Subcutaneous abdominal adipose tissue (tissue), 5 donors: ENCODE data around the gene CISH.
A peak's percentile ranks its signal among the peaks of the same experiment; 100 is the strongest.

Source experiments
- H3K27ac ChIP-seq: one replicate; pipeline ENCODE4 v1.7.0; 2013; ENCODE audit warnings: low read depth, mild to moderate bottlenecking, inconsistent platforms, low read length, moderate library complexity
- H3K27me3 ChIP-seq, 5 donors: one replicate each; pipeline ENCODE4 v1.7.0; 2013; ENCODE audit warnings: low read length in 5 of 5, inconsistent platforms in 1 of 5; ENCODE audit not compliant: control insufficient read depth in 5 of 5, insufficient read depth in 4 of 5
- H3K36me3 ChIP-seq, 5 donors: one replicate each; pipeline ENCODE4 v1.7.0; 2013; ENCODE audit warnings: low read length in 5 of 5; ENCODE audit not compliant: control insufficient read depth in 5 of 5, insufficient read depth in 5 of 5
- H3K4me1 ChIP-seq, 5 donors: one replicate each; pipeline ENCODE4 v1.7.0; 2013; ENCODE audit warnings: low read length in 5 of 5, mild to moderate bottlenecking in 3 of 5, moderate library complexity in 1 of 5; ENCODE audit not compliant: control insufficient read depth in 5 of 5, insufficient read depth in 5 of 5
- H3K4me3 ChIP-seq, 5 donors: one replicate each; pipeline ENCODE4 v1.7.0; 2013; ENCODE audit warnings: low read length in 5 of 5, low read depth in 1 of 5
- H3K9ac ChIP-seq, 5 donors: one replicate each; pipeline ENCODE4 v1.7.0; 2013; ENCODE audit warnings: low read length in 5 of 5, mild to moderate bottlenecking in 4 of 5, moderate library complexity in 3 of 5
- H3K9me3 ChIP-seq, 5 donors: one replicate each; pipeline ENCODE4 v1.7.0; 2013; ENCODE audit warnings: low read length in 5 of 5; ENCODE audit not compliant: control insufficient read depth in 5 of 5
- donor health status: healthy.
- donor health status: healthy.
- donor health status: healthy.
- donor health status: healthy.
- donor health status: healthy.

CISH gene

DNA sequence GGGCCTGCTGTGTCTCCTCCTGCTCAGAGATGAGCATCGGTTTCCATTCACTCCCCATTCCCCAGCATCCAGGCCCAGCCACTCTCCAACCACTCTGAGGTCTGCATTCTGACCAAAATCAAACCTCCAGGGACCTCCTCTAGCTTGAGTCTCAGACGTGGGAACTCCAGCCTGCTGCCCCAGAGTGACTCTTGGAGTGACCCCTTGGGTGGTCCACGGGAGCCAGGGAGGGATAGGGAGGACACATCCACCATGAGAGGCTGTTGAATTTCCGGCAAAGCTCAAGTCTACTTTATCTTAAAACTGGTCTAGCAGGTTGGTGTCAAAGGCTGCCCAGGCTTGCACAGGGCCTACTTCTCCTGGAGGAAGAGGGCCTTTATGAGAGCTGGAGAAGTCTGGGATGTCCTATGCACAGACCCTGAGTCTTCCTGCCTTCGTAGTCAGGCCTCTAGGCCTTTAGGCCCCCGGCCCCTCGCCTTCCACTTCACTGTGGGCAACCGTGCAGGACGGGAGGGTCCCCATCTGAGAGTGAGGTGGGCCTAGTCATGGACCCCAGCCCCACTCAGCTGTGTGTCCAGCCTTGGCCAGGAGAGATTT lies 8.9 kb downstream of the CISH start:
- Histone ChIP-seq H3K27me3 (peaks cover 0 to 6% (median 0%) of the 10 kb centered on the region in 5 donors), H3K4me1 (peaks cover 31 to 84% (median 68%) of the 10 kb centered on the region in 5 donors), H3K36me3 (peaks cover 0 to 38% (median 28%) of the 10 kb centered on the region in 5 donors), H3K4me3 (peak overlapping the region in 1 of 5 donors; percentile 22), H3K9me3 (peaks cover 0 to 3% (median 0%) of the 10 kb centered on the region in 5 donors), H3K27ac (peak overlapping the region; percentile 99), H3K9ac (peak overlapping the region in 3 of 5 donors; percentile 85 to 100 (median 92))

DNA sequence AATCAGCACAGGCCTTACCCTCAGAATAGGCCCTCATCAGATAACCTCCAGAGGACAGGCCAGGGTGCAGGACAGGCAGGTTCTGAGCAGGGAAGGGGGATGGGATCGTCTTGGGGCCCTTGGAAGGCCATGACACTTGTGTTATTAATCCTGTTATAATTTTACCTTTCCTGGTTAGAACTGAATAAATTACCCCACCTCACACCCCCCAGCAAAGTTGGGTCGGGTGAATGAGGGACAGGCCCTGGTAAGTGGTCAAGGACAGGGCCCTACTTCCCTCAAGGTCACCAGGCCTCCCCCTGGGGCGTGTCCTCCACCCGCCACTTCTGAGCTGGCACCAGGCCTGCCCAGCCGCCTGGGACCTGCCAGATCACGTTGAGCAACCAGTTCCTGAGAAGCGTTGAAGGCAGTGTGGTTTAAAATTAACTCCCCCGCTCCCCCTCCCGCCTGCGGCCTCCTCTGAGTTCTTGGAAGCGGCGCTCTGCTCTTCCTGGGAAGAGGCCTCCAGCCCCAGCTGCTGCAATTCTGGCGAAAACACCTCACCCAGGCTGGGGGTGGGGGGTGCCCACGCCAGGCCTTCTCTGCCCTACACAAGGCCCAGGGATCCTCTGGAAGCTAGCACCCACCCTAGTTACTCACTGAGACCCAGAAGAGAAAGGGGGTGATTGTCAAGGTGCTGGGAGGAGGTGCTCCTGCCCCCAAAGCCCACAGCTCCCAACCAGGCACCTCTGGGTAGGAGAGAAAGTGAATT lies 10.6 kb downstream of the CISH start:
- H3K4me3 ChIP-seq: peak overlapping the region; percentile 16 to 55 (median 42)
- H3K36me3 ChIP-seq: peaks cover 0 to 22% (median 13%) of the 10 kb centered on the region in 5 donors
- H3K9me3 ChIP-seq: peaks cover 0 to 3% (median 0%) of the 10 kb centered on the region in 5 donors
- H3K9ac ChIP-seq: peak overlapping the region; percentile 60 to 100 (median 88)
- H3K4me1 ChIP-seq: peaks cover 29 to 68% (median 55%) of the 10 kb centered on the region in 5 donors
- H3K27ac ChIP-seq: peak overlapping the region; percentile 99
- H3K27me3 ChIP-seq: peaks cover 0 to 6% (median 0%) of the 10 kb centered on the region in 5 donors

GRCh38 chr3:50600141-50600753 lies 11.3 kb downstream of the CISH start:
- H3K9me3 ChIP-seq: peaks cover 0 to 3% (median 0%) of the 10 kb centered on the region in 5 donors
- H3K9ac ChIP-seq: peak overlapping the region in 3 of 5 donors; percentile 12 to 85 (median 49)
- H3K4me1 ChIP-seq: peaks cover 29 to 60% (median 47%) of the 10 kb centered on the region in 5 donors
- H3K4me3 ChIP-seq: no peak overlapping the region
- peak overlapping the region; percentile 99 for H3K27ac ChIP-seq
- peaks cover 0 to 16% (median 9%) of the 10 kb centered on the region in 5 donors for H3K36me3 ChIP-seq
- peaks cover 0 to 6% (median 0%) of the 10 kb centered on the region in 5 donors for H3K27me3 ChIP-seq

- peak overlapping the region in 1 of 5 donors; percentile 20 for H3K9ac ChIP-seq
- peaks cover 27 to 55% (median 42%) of the 10 kb centered on the region in 5 donors for H3K4me1 ChIP-seq
- peaks cover 0 to 3% (median 0%) of the 10 kb centered on the region in 5 donors for H3K9me3 ChIP-seq
- no peak overlapping the region for H3K4me3 ChIP-seq
- peaks cover 0 to 6% (median 0%) of the 10 kb centered on the region in 5 donors for H3K27me3 ChIP-seq
- H3K27ac ChIP-seq: peak overlapping the region; percentile 99
- H3K36me3 ChIP-seq: peaks cover 0 to 12% (median 6%) of the 10 kb centered on the region in 5 donors
Observed at GRCh38 chr3:50599716-50600118, 11.9 kb downstream of the CISH start.

DNA sequence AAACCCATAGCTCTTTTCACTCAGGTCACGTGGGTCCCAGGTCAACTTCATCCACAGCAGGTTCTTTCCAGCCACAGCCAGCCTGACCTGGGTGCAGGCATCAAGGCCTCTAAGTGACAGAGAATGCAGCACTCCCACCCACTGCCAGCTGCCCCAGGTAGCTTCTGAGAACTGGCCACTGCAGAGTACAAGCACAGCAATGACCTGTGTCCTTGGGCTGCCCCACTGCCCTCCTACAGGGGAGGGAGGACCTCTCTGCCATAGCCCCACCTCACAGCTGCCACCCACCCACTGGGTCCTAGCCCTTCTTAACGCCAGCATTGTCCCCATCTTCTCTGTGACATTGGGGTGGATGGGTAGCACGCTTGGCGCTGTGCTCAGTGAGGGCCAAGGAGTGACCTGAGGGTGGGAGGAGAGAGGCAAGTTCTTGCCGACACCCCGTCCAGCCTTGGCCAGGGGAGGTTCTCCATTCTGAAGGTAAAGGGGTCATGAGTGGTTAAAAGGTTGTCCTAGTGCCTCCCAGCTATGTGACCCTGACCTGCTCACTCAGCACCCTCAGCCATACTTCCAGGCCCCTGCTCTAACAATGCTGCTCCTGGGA lies 12.4 kb downstream of the CISH start:
- Histone ChIP-seq H3K27ac (peak overlapping the region; percentile 99), H3K4me1 (peaks cover 25 to 51% (median 40%) of the 10 kb centered on the region in 5 donors), H3K9me3 (peaks cover 0 to 3% (median 0%) of the 10 kb centered on the region in 5 donors), H3K9ac (no peak overlapping the region), H3K4me3 (no peak overlapping the region), H3K27me3 (peaks cover 0 to 6% (median 0%) of the 10 kb centered on the region in 5 donors), H3K36me3 (peaks cover 0 to 7% (median under 1%) of the 10 kb centered on the region in 5 donors)

GRCh38 chr3:50594253-50594785 lies 17.3 kb downstream of the CISH start:
- no peak overlapping the region for H3K9ac ChIP-seq
- no peak overlapping the region for H3K27ac ChIP-seq
- peaks cover 7 to 32% (median 24%) of the 10 kb centered on the region in 5 donors for H3K4me1 ChIP-seq
- no peaks in the 10 kb centered on the region for H3K9me3 ChIP-seq
- H3K4me3 ChIP-seq: no peak overlapping the region
- no peaks in the 10 kb centered on the region for H3K36me3 ChIP-seq
- H3K27me3 ChIP-seq: no peaks in the 10 kb centered on the region

GRCh38 chr3:50592568-50592967 lies 19.0 kb downstream of the CISH start:
- Histone ChIP-seq H3K9ac (no peak overlapping the region), H3K4me3 (no peak overlapping the region), H3K36me3 (no peaks in the 10 kb centered on the region), H3K27me3 (no peaks in the 10 kb centered on the region), H3K4me1 (peaks cover 7 to 38% (median 24%) of the 10 kb centered on the region in 5 donors), H3K9me3 (no peaks in the 10 kb centered on the region), H3K27ac (no peak overlapping the region)

DNA sequence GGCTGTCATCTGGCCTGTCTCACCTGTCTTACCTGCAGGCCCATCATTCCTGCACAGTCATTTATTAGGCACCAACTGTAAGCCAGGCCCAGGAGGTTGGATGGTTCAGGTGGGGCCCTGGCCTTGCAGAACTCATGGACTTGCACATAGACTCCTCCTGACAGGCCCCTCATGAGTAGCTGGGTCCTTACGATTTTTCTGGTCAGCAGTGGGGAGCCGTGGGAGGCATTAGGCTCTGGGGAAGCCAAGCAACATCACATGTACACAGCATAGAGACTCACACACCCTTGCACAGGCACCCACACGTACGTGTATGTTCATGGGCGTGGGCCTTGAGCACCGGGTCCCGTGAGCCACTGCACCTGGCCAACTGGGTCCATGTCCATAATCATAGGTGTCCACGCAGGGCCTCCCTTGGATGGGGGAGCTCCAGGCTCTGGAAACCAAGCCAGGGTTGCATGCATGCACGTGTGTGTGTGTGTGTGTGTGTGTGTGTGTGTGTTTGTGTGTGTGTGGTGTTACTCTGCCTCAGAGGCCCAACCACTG lies 20.3 kb downstream of the CISH start:
- Histone ChIP-seq H3K4me1 (peaks cover 7 to 38% (median 24%) of the 10 kb centered on the region in 5 donors), H3K4me3 (no peak overlapping the region), H3K9ac (no peak overlapping the region), H3K36me3 (no peaks in the 10 kb centered on the region), H3K9me3 (no peaks in the 10 kb centered on the region), H3K27me3 (no peaks in the 10 kb centered on the region), H3K27ac (peak overlapping the region; percentile 54)

DNA sequence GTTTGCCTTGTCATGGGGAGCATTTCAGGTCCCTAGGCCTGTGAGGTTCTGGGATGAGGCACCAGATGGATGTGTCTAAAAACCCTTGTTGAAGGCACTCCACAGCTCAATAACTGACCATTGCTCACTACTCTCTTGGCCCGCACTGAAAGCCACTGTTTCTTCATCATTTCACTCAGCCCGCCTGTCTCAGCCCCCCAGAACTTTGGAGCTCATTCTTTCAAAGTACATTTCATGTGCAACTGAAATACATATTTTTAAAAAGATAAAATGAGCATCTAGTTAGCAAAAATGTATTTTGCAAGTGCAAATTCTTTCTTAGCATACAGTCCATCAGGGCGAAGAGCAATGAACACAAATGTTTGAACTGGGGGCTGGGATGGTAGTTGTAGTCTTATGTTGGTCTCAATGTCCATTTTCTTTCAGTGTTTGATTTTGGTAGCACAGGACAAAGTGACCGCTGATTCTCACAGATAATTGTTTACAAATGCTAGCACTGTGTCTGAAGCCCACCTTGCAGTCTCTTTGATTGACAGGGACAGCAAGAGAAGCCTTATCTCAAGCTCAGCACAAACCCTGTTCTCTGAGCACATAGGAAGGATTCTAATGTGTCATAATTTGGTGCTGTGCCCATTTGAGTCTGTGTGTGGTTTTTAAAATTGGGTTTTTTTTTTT lies 22.7 kb downstream of the CISH start:
- H3K9me3 ChIP-seq: no peaks in the 10 kb centered on the region
- H3K36me3 ChIP-seq: no peaks in the 10 kb centered on the region
- peak overlapping the region in 1 of 5 donors; percentile 28 for H3K9ac ChIP-seq
- no peak overlapping the region for H3K27ac ChIP-seq
- peaks cover 10 to 55% (median 34%) of the 10 kb centered on the region in 5 donors for H3K4me1 ChIP-seq
- H3K27me3 ChIP-seq: no peaks in the 10 kb centered on the region
- H3K4me3 ChIP-seq: no peak overlapping the region
